ENCODE results near the gene ABHD14A.

DNA sequence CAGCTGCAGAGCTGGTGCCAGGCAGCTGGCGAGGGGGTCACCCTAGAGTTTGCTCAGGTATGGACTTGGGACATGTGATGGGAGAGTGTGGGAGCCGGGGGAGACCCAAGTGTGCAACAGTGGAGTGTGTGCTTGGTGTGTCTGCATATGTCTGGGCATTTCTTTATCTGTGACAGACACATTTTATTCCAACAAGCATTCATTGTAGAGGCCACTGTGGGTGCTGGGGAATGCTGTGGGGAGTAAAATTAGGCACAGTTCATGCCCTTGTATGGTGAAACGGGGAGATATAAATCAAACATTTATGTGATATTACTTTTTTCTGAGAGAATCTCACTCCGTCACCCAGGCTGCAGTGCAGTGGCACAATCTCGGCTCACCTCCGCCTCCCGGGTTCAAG is 12.7 kb downstream of the ABHD14A start:
- TF ChIP-seq EZH2 (IDR thresholded peaks at IDR 0.05; ENCODE audit: borderline replicate concordance, low read depth, low read length, poor library complexity, severe bottlenecking), result no peak
- TF ChIP-seq, protein P1, sequence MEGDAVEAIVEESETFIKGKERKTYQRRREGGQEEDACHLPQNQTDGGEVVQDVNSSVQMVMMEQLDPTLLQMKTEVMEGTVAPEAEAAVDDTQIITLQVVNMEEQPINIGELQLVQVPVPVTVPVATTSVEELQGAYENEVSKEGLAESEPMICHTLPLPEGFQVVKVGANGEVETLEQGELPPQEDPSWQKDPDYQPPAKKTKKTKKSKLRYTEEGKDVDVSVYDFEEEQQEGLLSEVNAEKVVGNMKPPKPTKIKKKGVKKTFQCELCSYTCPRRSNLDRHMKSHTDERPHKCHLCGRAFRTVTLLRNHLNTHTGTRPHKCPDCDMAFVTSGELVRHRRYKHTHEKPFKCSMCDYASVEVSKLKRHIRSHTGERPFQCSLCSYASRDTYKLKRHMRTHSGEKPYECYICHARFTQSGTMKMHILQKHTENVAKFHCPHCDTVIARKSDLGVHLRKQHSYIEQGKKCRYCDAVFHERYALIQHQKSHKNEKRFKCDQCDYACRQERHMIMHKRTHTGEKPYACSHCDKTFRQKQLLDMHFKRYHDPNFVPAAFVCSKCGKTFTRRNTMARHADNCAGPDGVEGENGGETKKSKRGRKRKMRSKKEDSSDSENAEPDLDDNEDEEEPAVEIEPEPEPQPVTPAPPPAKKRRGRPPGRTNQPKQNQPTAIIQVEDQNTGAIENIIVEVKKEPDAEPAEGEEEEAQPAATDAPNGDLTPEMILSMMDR (conservative IDR thresholded peaks at IDR 0.05; ENCODE audit: low read depth, low read length), result no peak
